NCI-H2029 (cell line): ENCODE results near the gene CDYL2.

Source experiments
- DNase-seq: peaks from one replicate; lab custom pipeline; 2025; lab: John Stamatoyannopoulos, UW

Gene CDYL2

GRCh38 chr16:80705596-80705995 is 98.8 kb downstream of the CDYL2 start:
- no peak for DNase-seq

DNA sequence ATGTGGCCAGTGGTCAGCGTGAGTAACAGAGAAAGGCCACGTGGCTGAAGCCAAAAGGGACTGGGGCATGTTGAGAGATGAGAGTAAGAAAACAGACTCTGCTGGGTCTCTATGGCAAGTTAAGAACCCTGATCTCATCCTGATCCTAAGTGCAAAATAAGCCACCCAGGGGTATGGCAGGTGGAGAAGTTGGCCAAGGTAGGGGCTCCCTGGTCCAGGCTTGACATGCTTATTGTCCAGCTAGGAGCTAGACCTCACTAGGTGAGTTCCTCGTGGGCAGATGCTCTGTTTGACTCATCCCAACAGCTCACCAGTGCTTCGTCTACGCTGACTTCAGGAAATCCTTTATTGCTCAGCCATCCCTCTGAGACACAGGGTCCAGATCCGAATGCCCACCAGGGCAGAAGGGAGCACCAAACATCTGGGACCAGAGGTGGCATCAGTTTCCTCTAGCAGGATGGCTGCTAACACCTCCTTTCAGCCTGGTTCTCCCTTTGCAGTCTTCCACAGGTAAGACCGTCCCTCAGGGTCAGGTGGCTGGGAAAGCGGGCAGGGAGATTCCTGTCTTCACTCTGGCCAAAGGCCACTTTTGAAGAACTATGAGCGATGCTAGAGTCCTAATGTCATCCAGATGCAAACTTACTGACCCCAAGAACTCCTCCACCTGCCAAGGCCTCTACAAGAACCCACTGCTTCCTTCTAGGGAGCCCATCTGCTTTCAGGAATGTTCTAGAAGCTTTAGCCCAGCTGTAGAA is 99.5 kb downstream of the CDYL2 start:
- DNase-seq: no peak

GRCh38 chr16:80703131-80704071 is 101.0 kb downstream of the CDYL2 start:
- no peak for DNase-seq

GRCh38 chr16:80702696-80703095 is 101.7 kb downstream of the CDYL2 start:
- DNase-seq: no peak

DNA sequence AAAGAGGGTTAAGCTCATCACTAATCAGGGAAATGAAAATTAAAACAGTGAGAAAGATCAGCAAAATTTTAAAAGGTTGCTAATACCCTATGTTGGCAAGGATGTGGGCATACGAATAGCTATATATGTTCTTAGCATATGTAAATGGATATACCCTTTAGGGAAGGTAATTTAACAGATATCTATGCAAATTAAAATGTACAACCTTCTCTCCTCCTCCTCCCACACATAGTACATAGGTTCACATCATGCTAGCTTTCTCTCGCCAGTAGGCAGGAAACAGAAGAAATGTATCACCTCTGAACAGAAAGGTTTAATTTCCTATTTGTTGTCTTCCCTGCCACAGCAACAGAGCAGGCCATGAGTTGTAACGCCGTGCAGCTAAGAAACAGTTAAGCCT is 103.8 kb downstream of the CDYL2 start:
- no peak for DNase-seq

DNA sequence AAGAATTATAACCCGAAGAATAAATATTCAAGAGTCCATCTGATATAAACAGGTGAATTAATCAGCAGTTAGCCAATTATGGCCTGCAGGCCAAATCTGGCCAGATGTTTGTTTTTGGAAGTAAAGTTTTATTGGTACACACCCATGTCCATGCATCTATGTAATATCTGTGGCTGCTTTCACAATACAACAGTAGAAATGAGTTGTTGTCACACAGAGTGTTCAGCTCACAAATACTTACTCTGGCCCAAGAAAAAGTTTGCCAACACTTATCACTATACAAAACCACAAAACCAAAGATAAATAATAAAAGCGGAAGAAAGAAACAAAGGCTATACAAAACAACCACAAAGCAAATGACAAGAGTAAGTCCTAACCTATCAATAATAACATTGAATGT is 109.4 kb downstream of the CDYL2 start:
- DNase-seq: no peak

DNA sequence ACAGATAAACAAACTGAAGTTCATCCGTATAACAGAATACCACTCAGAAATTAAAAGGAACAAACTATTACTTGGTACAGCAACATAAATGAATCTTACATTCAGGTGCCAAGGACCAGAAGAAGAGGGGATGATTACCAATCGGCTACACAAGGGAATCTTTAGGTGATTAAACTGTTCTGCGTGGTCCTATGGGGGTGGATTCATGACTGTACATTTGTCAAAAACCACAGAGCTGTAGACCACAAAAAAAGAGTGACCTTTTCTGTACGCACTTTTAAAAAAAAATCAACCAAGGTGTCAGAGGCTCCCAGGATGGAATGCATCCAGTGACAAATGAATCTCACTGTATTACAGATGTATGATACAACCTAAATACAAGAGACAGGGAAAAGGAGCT is 110.8 kb downstream of the CDYL2 start:
- DNase-seq: no peak

- DNase-seq: no peak
Observed at GRCh38 chr16:80692270-80692669, 112.1 kb downstream of the CDYL2 start.

DNA sequence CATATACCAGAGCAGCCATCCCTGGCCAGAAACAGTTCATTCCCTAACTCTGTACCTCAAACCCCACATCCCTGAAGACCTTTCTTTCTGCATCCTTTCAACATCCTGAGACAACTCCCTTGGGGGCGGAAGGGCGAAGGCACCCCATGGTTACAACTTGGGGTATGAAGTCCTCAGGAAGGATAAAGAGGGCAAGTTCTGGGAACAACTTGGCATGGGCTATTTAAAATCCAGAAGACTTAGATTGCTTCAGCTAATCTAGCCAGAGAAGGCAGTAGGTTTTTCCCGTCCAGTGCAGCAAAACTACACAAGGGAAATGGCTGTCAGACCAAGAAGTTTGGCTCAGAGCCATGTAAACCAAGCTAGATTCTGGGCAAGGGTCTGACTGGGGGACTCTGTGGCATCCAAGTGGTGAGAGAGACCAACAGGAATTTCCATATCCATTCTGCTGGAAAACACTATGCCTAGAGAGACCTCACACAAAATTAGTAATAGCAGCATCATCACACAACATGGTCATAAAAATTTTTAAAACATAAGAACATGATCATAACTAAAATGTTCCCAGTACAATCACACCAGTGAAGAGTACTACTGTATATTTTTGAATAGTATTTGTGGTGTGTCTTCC is 113.2 kb downstream of the CDYL2 start:
- DNase-seq: no peak

GRCh38 chr16:80689487-80689886 is 114.9 kb downstream of the CDYL2 start:
- no peak for DNase-seq

DNA sequence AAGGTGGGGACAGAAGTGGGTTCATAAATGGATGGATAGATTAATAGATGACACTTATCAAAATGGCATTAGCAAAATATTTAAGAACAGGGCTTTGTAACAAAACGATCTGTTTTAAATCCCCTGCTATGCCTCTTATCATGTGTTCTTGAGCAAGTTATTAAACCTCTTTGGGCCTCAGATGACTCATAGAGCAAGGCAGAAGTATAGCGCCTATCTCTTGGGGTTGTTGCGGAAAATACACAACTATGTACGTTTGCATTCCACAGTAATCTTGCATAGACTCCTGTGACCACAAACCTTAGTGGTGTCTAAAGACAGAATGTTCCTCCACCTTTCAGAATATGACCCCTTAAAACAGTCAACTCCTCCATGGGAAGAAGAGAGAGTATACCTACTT is 116.8 kb downstream of the CDYL2 start:
- no peak for DNase-seq

- DNase-seq: no peak
Observed at GRCh38 chr16:80684906-80685305, 119.5 kb downstream of the CDYL2 start.

DNA sequence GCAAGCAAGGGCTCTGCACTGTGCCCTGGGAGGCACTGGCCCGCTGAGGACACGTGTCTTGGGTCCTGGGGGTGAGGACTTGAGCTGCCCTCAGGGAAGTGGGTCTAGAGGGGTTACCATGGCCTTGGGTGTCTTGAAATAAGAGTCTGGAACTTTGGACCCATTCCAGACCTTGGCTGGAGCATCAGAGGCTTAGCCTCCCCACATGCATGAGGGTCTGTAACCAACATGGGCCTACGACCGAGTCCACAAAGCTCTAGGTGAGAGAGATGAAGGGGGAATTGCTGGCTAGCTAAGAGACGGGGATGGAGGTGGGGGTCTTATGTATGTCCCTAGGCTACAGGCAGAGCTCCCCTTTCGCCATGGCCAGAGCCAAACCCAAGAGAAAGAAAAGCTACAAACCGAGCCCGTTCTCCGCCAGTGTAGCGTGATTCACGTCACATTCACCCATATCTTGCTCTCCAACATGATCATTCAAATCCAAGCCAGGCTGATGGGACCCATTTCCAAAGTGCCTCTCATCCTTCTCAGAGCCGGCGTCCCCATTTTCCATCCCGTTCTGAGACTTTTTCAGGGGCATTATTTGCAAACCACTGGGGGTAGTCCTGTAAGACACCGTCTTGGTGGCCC is 120.1 kb downstream of the CDYL2 start:
- no peak for DNase-seq

- no peak for DNase-seq
Observed at GRCh38 chr16:80683646-80684045, 120.8 kb downstream of the CDYL2 start.

- no peak for DNase-seq
Observed at GRCh38 chr16:80682421-80683070, 121.9 kb downstream of the CDYL2 start.

DNA sequence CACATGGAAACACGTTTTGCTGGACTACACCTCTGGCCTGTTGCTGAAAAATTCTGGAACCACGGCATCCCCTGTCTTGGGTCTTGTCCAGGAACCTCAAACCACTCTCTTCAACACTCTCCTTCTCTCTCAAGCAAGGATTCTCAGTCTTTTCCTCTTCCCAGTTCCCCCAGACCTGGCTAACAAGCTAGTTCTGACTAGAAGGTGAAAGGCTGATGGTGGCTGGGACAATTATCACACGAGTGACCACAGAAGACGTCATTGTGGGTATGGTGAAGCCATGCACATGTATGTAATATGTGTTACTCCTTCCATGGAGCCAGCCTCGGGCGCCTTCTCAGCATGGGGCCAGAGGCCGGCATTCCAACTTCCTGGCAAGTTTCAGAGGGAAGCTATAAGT is 123.0 kb downstream of the CDYL2 start:
- DNase-seq: no peak

DNA sequence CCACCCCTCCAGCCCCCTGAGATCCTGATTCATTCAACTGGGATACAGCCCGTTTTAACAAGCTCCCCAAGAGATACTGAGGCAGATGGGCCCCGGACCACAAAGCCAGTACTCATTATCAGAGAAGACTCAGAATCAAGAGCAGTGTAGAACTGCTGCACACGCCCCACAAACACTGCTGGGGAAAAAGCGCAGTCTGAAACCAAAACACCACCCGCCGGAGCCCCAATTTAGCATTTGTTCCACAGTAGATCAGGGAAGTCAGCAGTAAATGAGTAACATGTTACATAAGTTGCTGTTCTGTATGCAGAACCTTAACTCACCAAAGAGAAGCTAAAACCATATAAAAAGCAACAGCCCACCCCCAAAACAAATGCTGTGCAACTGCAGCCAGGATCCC is 123.6 kb downstream of the CDYL2 start:
- no peak for DNase-seq

GRCh38 chr16:80680046-80680445 is 124.4 kb downstream of the CDYL2 start:
- DNase-seq: no peak

- no peak for DNase-seq
Observed at GRCh38 chr16:80674884-80675283, 129.5 kb downstream of the CDYL2 start.

DNA sequence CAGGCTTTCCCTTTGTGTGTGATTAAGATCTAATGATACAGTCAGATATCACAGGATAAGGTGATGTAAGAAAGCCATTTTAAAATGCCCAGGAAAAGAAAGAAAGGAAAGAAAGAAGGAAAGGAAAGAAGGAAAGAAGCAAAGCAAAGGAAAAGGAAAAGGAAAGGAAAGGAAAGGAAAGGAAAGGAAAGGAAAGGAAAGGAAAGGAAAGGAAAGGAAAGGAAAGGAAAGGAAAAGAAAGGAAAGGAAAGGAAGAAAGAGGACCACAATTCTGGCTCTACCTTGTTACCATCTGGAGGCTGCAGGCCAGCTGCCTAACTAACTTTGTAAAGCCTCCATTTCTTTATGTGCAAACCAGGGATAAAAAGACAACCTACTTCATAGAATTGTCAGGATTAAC is 132.0 kb downstream of the CDYL2 start:
- no peak for DNase-seq

- no peak for DNase-seq
Observed at GRCh38 chr16:80671281-80671849, 133.0 kb downstream of the CDYL2 start.
